ENCODE results near the gene ZNF513.

ZNF513 gene

DNA sequence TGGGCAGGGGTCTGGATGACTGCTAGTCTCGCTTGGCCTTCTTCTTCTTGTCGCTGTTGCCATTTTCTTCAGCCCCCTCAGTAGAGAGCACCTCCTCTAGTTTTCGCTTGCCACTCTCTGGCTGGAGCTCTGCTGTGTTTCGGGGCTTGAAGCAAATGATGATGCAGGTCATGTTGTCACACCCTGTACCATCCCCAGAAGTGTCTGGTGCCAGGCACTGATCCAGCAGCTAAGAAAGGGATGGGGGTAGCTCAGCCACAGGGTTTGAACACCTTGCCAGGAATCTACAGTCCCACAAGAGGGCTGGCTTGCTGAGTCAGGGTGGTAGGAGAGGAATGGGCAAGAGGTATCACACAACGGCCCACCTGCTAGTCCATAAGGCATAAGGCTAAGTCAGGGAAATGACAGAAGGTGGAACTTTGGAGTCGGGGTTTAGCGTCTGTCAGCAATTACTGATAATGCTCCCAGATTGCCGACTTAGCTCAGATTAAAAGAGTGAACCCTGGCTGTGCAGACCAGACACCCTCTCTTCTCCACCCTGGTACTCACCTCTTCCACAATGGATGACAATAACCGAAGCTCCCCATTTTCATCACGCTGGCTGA is 1.1 kb upstream of the ZNF513 start:
- H3K4me1 ChIP-seq (ENCODE audit: control insufficient read depth in 1 of 2, insufficient read depth in 2 of 2, low read length in 2 of 2), result peaks cover 21 to 25% of the 10 kb centered on the region in 2 donors
- H3K4me3 ChIP-seq (ENCODE audit: low read depth in 1 of 2, low read length in 2 of 2), result no peak overlapping the region
- H3K27ac ChIP-seq (ENCODE audit: low read depth, low read length), result no peak overlapping the region
- no peaks in the 10 kb centered on the region for H3K9me3 ChIP-seq (ENCODE audit: control insufficient read depth in 1 of 2, low read length in 2 of 2)
- no peaks in the 10 kb centered on the region for H3K27me3 ChIP-seq (ENCODE audit: control insufficient read depth in 1 of 2, insufficient read depth in 2 of 2, low read length in 2 of 2)
- H3K9ac ChIP-seq (ENCODE audit: low read depth in 1 of 2, low read length in 2 of 2), result no peak overlapping the region
- H3K36me3 ChIP-seq (ENCODE audit: control insufficient read depth in 1 of 2, insufficient read depth in 2 of 2, low read length in 2 of 2), result peaks cover 41 to 68% of the 10 kb centered on the region in 2 donors

DNA sequence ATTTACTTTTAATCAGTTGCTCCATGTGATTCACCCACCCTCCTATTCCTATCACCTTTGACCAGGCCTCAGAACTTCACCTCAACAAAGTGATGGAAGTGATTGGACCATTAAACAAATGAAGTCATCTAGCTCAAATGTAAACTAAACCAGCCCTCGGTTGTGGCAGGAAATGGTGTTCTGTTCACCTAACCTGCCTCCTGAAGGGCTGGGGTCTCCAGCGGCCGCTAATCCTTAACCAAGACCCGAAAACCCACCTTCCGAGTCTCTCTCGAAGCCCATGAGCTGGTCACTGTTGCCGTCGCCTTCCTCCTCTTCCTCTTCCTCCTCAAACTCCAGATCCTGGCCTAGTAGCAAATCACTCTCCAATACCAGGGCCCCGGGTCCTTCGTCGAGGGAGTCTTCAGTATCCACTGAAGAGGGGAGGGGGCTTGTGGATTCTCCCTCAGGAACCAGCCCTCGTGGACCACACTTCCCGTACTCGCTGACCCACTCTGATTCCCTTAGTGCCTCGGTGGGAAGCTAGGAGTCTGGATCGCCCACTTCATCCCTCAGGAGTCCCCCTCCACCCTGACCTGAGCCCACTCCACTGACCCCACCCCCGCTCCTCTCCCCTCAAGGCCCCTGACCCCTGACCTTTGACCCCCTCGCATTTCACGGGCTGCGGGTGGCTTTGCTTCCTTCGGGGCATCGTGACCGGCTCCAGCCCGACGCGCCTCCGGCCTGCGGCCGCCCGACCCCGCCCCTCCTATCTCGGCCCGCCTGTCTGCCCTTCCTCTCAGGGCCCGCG is 503 bp downstream of the ZNF513 start:
- H3K36me3 ChIP-seq (ENCODE audit: control insufficient read depth in 1 of 2, insufficient read depth in 2 of 2, low read length in 2 of 2), result peaks cover 50 to 72% of the 10 kb centered on the region in 2 donors
- no peaks in the 10 kb centered on the region for H3K27me3 ChIP-seq (ENCODE audit: control insufficient read depth in 1 of 2, insufficient read depth in 2 of 2, low read length in 2 of 2)
- no peaks in the 10 kb centered on the region for H3K9me3 ChIP-seq (ENCODE audit: control insufficient read depth in 1 of 2, low read length in 2 of 2)
- peak overlapping the region; percentile 80 to 94 for H3K9ac ChIP-seq (ENCODE audit: low read depth in 1 of 2, low read length in 2 of 2)
- H3K4me1 ChIP-seq (ENCODE audit: control insufficient read depth in 1 of 2, insufficient read depth in 2 of 2, low read length in 2 of 2), result peaks cover 21 to 25% of the 10 kb centered on the region in 2 donors
- peak overlapping the region; percentile 85 to 92 for H3K4me3 ChIP-seq (ENCODE audit: low read depth in 1 of 2, low read length in 2 of 2)
- peak overlapping the region; percentile 91 for H3K27ac ChIP-seq (ENCODE audit: low read depth, low read length)

DNA sequence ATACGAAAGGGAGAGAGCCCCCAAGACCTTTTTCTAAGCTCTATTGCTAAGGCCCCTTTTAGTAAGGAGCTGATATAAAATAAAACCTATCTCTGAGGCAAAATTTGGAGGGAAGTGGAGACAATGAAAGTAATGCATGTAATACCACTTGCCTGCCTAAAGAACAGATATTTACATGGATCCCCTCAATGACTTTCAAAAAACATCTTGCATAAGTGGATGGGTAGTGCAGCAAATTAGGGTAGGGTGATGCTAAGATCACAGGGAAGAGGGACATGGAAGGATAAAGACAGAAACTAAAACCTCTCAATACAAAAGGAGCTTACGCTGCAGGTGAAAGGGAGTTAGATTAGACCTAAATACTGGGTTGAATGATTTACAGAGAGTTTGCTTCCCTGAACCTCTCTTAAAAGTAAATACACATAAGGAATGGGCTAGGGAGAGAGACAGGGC is 1.1 kb downstream of the ZNF513 start:
- H3K36me3 ChIP-seq (ENCODE audit: control insufficient read depth in 1 of 2, insufficient read depth in 2 of 2, low read length in 2 of 2), result peaks cover 50 to 72% of the 10 kb centered on the region in 2 donors
- H3K9me3 ChIP-seq (ENCODE audit: control insufficient read depth in 1 of 2, low read length in 2 of 2), result no peaks in the 10 kb centered on the region

DNA sequence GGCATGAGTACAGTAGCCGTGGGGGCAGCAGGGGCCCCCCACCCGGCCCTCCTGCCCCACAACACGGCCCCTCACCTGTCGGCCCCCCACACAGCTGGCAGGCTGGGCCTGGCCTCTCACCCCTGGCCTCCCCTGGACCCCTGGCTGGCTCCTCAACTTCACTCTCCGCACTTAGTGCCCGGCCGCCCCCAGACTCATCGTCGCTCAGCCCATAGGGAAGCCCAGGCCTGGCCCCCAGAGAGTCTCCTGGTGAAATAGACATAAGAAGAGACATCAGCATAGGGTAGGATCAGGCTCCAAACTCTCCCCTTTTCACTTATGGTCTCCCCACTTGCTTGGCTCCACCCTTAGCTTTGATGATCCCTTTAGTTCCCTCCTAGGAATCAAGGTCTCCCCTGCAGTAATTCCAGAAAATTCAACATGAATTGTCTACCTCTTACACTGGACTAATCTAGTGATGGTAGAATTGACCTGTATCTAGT is 1.7 kb downstream of the ZNF513 start:
- no peaks in the 10 kb centered on the region for H3K27me3 ChIP-seq (ENCODE audit: control insufficient read depth in 1 of 2, insufficient read depth in 2 of 2, low read length in 2 of 2)
- peak overlapping the region in 1 of 2 donors; percentile 94 for H3K9ac ChIP-seq (ENCODE audit: low read depth in 1 of 2, low read length in 2 of 2)
- H3K36me3 ChIP-seq (ENCODE audit: control insufficient read depth in 1 of 2, insufficient read depth in 2 of 2, low read length in 2 of 2), result peaks cover 49 to 70% of the 10 kb centered on the region in 2 donors
- no peak overlapping the region for H3K27ac ChIP-seq (ENCODE audit: low read depth, low read length)
- H3K4me1 ChIP-seq (ENCODE audit: control insufficient read depth in 1 of 2, insufficient read depth in 2 of 2, low read length in 2 of 2), result peaks cover 21 to 25% of the 10 kb centered on the region in 2 donors
- H3K9me3 ChIP-seq (ENCODE audit: control insufficient read depth in 1 of 2, low read length in 2 of 2), result no peaks in the 10 kb centered on the region
- H3K4me3 ChIP-seq (ENCODE audit: low read depth in 1 of 2, low read length in 2 of 2), result peak overlapping the region in 1 of 2 donors; percentile 85

More for the DNA sequence above, 1.1 kb downstream of the ZNF513 start:
- H3K4me3 ChIP-seq (ENCODE audit: low read depth in 1 of 2, low read length in 2 of 2), result peak overlapping the region; percentile 85 to 92
- H3K9ac ChIP-seq (ENCODE audit: low read depth in 1 of 2, low read length in 2 of 2), result peak overlapping the region; percentile 80 to 94
- H3K27me3 ChIP-seq (ENCODE audit: control insufficient read depth in 1 of 2, insufficient read depth in 2 of 2, low read length in 2 of 2), result no peaks in the 10 kb centered on the region
- peaks cover 21 to 25% of the 10 kb centered on the region in 2 donors for H3K4me1 ChIP-seq (ENCODE audit: control insufficient read depth in 1 of 2, insufficient read depth in 2 of 2, low read length in 2 of 2)
- H3K27ac ChIP-seq (ENCODE audit: low read depth, low read length), result peak overlapping the region; percentile 91

DNA sequence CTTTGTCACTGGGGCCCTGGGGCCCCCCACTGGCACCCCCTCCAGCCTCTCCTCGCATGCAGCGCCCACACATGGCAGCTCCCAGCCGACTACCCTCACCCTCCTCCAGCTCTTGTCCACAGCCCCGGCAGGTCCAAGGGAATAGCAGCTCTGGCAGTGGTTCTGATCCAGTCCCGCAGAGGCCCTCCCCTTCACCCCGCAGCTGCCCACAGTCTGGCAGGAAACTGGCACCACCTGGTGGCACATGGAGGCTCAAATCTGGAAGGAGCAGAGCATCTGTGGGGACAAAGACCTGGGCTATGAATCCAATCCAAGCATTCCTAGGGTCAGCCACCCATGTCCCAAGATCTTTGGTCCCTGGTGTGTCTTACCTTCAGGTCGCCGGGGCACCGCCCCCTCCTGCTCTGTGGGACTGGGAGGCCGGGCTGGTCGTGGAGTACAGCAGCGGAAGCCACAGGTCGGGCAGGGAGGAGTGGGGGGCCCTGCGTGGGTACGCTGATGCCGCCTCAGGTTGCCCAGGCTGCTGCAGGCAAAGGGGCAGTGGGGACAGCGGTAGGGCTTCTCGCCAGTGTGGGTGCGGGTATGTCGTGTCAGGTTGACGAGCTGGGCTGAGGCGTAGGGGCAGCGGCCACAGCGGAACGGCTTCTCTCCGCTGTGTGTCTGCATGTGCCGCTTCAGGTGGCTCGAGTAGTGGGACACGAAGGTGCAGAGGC is 2.3 kb downstream of the ZNF513 start:
- no peaks in the 10 kb centered on the region for H3K9me3 ChIP-seq (ENCODE audit: control insufficient read depth in 1 of 2, low read length in 2 of 2)
- peaks cover 47 to 68% of the 10 kb centered on the region in 2 donors for H3K36me3 ChIP-seq (ENCODE audit: control insufficient read depth in 1 of 2, insufficient read depth in 2 of 2, low read length in 2 of 2)
- H3K27ac ChIP-seq (ENCODE audit: low read depth, low read length), result no peak overlapping the region

DNA sequence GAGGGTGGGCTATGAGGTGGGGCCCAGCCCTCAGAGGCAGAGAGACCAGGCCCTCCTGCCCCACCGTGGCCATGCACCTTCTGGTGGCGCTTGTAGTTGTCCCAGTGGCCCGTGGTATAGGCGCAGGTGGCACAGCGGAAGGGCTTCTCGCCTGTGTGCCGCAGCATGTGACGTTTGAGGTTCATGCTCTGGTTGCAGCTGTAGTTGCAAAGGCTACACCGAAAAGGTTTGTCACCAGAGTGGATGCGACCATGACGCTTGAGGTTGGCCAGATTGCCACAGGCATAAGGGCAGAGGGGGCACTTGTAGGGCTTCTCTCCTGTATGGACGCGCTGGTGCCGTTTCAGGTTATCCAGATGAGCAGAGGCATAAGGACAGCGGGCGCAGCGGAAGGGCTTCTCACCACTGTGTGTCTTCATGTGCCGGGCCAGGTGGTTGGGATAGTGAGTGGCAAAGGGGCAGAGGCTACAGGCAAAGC is 2.9 kb downstream of the ZNF513 start:
- Histone ChIP-seq H3K4me1 (ENCODE audit: control insufficient read depth in 1 of 2, insufficient read depth in 2 of 2, low read length in 2 of 2) (peaks cover 25% of the 10 kb centered on the region in 2 donors), H3K9me3 (ENCODE audit: control insufficient read depth in 1 of 2, low read length in 2 of 2) (no peaks in the 10 kb centered on the region), H3K36me3 (ENCODE audit: control insufficient read depth in 1 of 2, insufficient read depth in 2 of 2, low read length in 2 of 2) (peaks cover 49 to 70% of the 10 kb centered on the region in 2 donors), H3K4me3 (ENCODE audit: low read depth in 1 of 2, low read length in 2 of 2) (no peak overlapping the region), H3K27ac (ENCODE audit: low read depth, low read length) (no peak overlapping the region), H3K27me3 (ENCODE audit: control insufficient read depth in 1 of 2, insufficient read depth in 2 of 2, low read length in 2 of 2) (no peaks in the 10 kb centered on the region), H3K9ac (ENCODE audit: low read depth in 1 of 2, low read length in 2 of 2) (no peak overlapping the region)

More for the DNA sequence above, 2.3 kb downstream of the ZNF513 start:
- Histone ChIP-seq H3K9ac (ENCODE audit: low read depth in 1 of 2, low read length in 2 of 2) (peak overlapping the region in 1 of 2 donors; percentile 94), H3K4me3 (ENCODE audit: low read depth in 1 of 2, low read length in 2 of 2) (no peak overlapping the region), H3K4me1 (ENCODE audit: control insufficient read depth in 1 of 2, insufficient read depth in 2 of 2, low read length in 2 of 2) (peaks cover 21 to 25% of the 10 kb centered on the region in 2 donors), H3K27me3 (ENCODE audit: control insufficient read depth in 1 of 2, insufficient read depth in 2 of 2, low read length in 2 of 2) (no peaks in the 10 kb centered on the region)

DNA sequence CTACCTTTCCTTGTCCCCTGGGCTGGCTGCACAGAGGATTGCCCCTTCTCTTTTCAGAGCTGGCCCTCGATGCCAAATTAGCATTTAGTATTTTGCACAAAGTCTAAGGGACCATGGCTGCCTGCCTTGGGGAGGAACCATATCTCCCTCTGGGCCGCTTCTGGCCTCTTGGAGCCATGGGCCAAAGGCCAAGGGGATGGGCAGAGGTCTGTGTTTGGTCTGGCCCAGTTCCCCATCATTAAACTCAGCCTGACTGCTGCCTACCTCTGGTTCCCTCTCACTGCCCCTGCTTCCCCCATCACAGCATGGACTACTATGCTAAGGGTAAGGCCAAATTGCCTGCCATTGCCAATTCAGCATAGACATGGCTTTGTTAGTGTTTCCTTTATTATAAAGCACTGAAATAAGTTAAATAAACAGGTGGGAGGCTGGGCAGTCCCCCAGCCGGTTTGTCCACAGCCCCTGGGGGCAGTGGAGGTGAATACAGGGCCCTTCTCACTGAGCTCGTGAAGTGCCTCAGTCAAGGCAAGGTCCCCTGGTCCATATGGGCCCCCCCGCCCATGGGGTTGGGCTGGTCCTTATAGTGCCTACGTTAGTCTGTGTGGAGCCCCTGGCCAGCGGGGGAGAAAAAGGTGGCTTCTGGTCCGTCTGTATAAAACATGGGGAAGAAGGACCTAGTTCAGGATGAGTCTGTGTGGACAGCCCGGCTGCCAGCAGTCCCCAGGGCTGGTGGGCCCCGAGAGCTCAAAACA is 3.5 kb downstream of the ZNF513 start:
- H3K27ac ChIP-seq (ENCODE audit: low read depth, low read length), result no peak overlapping the region

DNA sequence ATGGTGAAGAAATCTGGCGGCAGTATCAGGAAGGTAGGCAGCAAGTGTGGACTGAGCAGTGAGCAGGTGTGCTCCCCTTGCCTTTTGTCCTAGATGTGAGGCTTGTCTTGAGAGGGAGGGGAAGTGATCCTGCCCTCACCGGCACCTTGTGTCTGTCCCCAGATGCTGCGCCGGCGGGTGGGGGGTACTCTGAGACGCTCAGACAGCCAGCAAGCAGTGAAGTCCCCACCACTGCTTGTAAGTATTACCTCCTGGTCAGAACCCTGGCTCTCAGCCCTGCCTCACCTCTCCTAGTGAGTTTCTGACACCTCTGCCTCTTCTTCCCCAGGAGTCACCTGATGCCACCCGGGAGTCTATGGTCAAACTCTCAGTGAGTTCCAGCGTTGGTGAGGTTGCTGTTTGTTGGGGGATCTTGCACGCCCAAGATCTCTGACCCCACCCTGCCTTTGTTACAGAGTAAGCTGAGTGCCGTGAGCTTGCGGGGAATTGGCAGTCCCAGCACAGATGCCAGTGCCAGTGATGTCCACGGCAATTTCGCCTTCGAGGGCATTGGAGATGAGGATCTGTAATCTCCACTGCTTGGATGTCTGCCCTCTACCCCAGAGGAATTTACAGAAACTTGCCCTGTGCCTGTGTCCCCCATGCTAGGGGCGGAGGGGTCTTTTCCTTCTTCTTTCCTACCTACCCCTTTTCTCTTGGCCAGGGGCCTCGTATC is 4.2 kb downstream of the ZNF513 start:
- H3K9me3 ChIP-seq (ENCODE audit: control insufficient read depth in 1 of 2, low read length in 2 of 2), result no peaks in the 10 kb centered on the region
- H3K4me1 ChIP-seq (ENCODE audit: control insufficient read depth in 1 of 2, insufficient read depth in 2 of 2, low read length in 2 of 2), result peaks cover 35 to 37% of the 10 kb centered on the region in 2 donors
- H3K36me3 ChIP-seq (ENCODE audit: control insufficient read depth in 1 of 2, insufficient read depth in 2 of 2, low read length in 2 of 2), result peaks cover 47 to 63% of the 10 kb centered on the region in 2 donors
- no peaks in the 10 kb centered on the region for H3K27me3 ChIP-seq (ENCODE audit: control insufficient read depth in 1 of 2, insufficient read depth in 2 of 2, low read length in 2 of 2)
- H3K4me3 ChIP-seq (ENCODE audit: low read depth in 1 of 2, low read length in 2 of 2), result no peak overlapping the region
- no peak overlapping the region for H3K9ac ChIP-seq (ENCODE audit: low read depth in 1 of 2, low read length in 2 of 2)
- no peak overlapping the region for H3K27ac ChIP-seq (ENCODE audit: low read depth, low read length)

More for the DNA sequence above, 3.5 kb downstream of the ZNF513 start:
- Histone ChIP-seq H3K27me3 (ENCODE audit: control insufficient read depth in 1 of 2, insufficient read depth in 2 of 2, low read length in 2 of 2) (no peaks in the 10 kb centered on the region), H3K9ac (ENCODE audit: low read depth in 1 of 2, low read length in 2 of 2) (no peak overlapping the region), H3K4me1 (ENCODE audit: control insufficient read depth in 1 of 2, insufficient read depth in 2 of 2, low read length in 2 of 2) (peaks cover 30 to 31% of the 10 kb centered on the region in 2 donors), H3K9me3 (ENCODE audit: control insufficient read depth in 1 of 2, low read length in 2 of 2) (no peaks in the 10 kb centered on the region), H3K36me3 (ENCODE audit: control insufficient read depth in 1 of 2, insufficient read depth in 2 of 2, low read length in 2 of 2) (peaks cover 51 to 70% of the 10 kb centered on the region in 2 donors), H3K4me3 (ENCODE audit: low read depth in 1 of 2, low read length in 2 of 2) (no peak overlapping the region)

All from duodenal mucosa (tissue), 2 donors.